ENCODE results near the gene ATG13. TPM values are rescaled to one million over a fixed set of nuclear protein-coding genes. Genes with fewer than 3 reads are reported as not detected.

The ATG13 gene
- polyA plus RNA-seq, 2 donors = 20.0 to 26.5 TPM

- no peak overlapping the region for H3K27ac ChIP-seq (ENCODE audit: low read depth in 2 of 2, low read length in 1 of 2)
- no peaks in the 10 kb centered on the region for H3K36me3 ChIP-seq (ENCODE audit: control insufficient read depth in 2 of 2, insufficient read depth in 2 of 2, low read length in 1 of 2)
- no peaks in the 10 kb centered on the region for H3K27me3 ChIP-seq (ENCODE audit: control insufficient read depth in 1 of 2, insufficient read depth in 2 of 2, low read length in 2 of 2)
- no peak overlapping the region for H3K4me3 ChIP-seq (ENCODE audit: low read depth in 1 of 2, low read length in 2 of 2)
- WGBS, 2 donors = 80 to 84% methylated on average over 11 of the region's 11 CpGs
- no peaks in the 10 kb centered on the region for H3K9me3 ChIP-seq (ENCODE audit: control insufficient read depth in 2 of 2, insufficient read depth in 1 of 2, low read depth in 1 of 2, low read length in 1 of 2)
- H3K4me1 ChIP-seq (ENCODE audit: control insufficient read depth in 2 of 2, insufficient read depth in 2 of 2, low read length in 1 of 2) = no peaks in the 10 kb centered on the region
These were observed 101.0 kb downstream of the ATG13 start for GRCh38 chr11:46718155-46719019.

GRCh38 chr11:46719048-46719542 is 101.7 kb downstream of the ATG13 start, which contains the start of gene F2:
Gene F2 (plus strand): TSS chr11:46719213. CDS start chr11:46719236, 23 bp downstream.
- no peaks in the 10 kb centered on the region for H3K9me3 ChIP-seq (ENCODE audit: control insufficient read depth in 2 of 2, insufficient read depth in 1 of 2, low read depth in 1 of 2, low read length in 1 of 2)
- no peaks in the 10 kb centered on the region for H3K27me3 ChIP-seq (ENCODE audit: control insufficient read depth in 1 of 2, insufficient read depth in 2 of 2, low read length in 2 of 2)
- no peak within 1 kb of the TSS for H3K4me3 ChIP-seq (ENCODE audit: low read depth in 1 of 2, low read length in 2 of 2)
- no peaks in the 10 kb centered on the region for H3K36me3 ChIP-seq (ENCODE audit: control insufficient read depth in 2 of 2, insufficient read depth in 2 of 2, low read length in 1 of 2)
- H3K27ac ChIP-seq (ENCODE audit: low read depth in 2 of 2, low read length in 1 of 2) = no peak within 1 kb of the TSS
- 79 to 80% methylated on average over 7 of the region's 7 CpGs for WGBS, 2 donors
- no peaks in the 10 kb centered on the region for H3K4me1 ChIP-seq (ENCODE audit: control insufficient read depth in 2 of 2, insufficient read depth in 2 of 2, low read length in 1 of 2)

GRCh38 chr11:46719543-46720218 is 102.3 kb downstream of the ATG13 start:
- H3K27ac ChIP-seq (ENCODE audit: low read depth in 2 of 2, low read length in 1 of 2) = no peak overlapping the region
- H3K36me3 ChIP-seq (ENCODE audit: control insufficient read depth in 2 of 2, insufficient read depth in 2 of 2, low read length in 1 of 2) = no peaks in the 10 kb centered on the region
- 90 to 92% methylated on average over 25 of the region's 25 CpGs for WGBS, 2 donors
- no peaks in the 10 kb centered on the region for H3K4me1 ChIP-seq (ENCODE audit: control insufficient read depth in 2 of 2, insufficient read depth in 2 of 2, low read length in 1 of 2)
- H3K27me3 ChIP-seq (ENCODE audit: control insufficient read depth in 1 of 2, insufficient read depth in 2 of 2, low read length in 2 of 2) = no peaks in the 10 kb centered on the region
- no peaks in the 10 kb centered on the region for H3K9me3 ChIP-seq (ENCODE audit: control insufficient read depth in 2 of 2, insufficient read depth in 1 of 2, low read depth in 1 of 2, low read length in 1 of 2)
- H3K4me3 ChIP-seq (ENCODE audit: low read depth in 1 of 2, low read length in 2 of 2) = no peak overlapping the region

GRCh38 chr11:46721286-46721685 is 103.9 kb downstream of the ATG13 start:
- Histone ChIP-seq H3K27ac (ENCODE audit: low read depth in 2 of 2, low read length in 1 of 2) (no peak overlapping the region), H3K4me3 (ENCODE audit: low read depth in 1 of 2, low read length in 2 of 2) (no peak overlapping the region), H3K9me3 (ENCODE audit: control insufficient read depth in 2 of 2, insufficient read depth in 1 of 2, low read depth in 1 of 2, low read length in 1 of 2) (no peaks in the 10 kb centered on the region), H3K4me1 (ENCODE audit: control insufficient read depth in 2 of 2, insufficient read depth in 2 of 2, low read length in 1 of 2) (no peaks in the 10 kb centered on the region), H3K36me3 (ENCODE audit: control insufficient read depth in 2 of 2, insufficient read depth in 2 of 2, low read length in 1 of 2) (no peaks in the 10 kb centered on the region), H3K27me3 (ENCODE audit: control insufficient read depth in 1 of 2, insufficient read depth in 2 of 2, low read length in 2 of 2) (no peaks in the 10 kb centered on the region)
- WGBS, 2 donors = 81 to 82% methylated on average over 6 of the region's 6 CpGs

GRCh38 chr11:46722566-46723358 is 105.4 kb downstream of the ATG13 start:
- Histone ChIP-seq H3K9me3 (ENCODE audit: control insufficient read depth in 2 of 2, insufficient read depth in 1 of 2, low read depth in 1 of 2, low read length in 1 of 2) (no peaks in the 10 kb centered on the region), H3K36me3 (ENCODE audit: control insufficient read depth in 2 of 2, insufficient read depth in 2 of 2, low read length in 1 of 2) (no peaks in the 10 kb centered on the region), H3K27ac (ENCODE audit: low read depth in 2 of 2, low read length in 1 of 2) (no peak overlapping the region), H3K4me3 (ENCODE audit: low read depth in 1 of 2, low read length in 2 of 2) (no peak overlapping the region), H3K27me3 (ENCODE audit: control insufficient read depth in 1 of 2, insufficient read depth in 2 of 2, low read length in 2 of 2) (no peaks in the 10 kb centered on the region), H3K4me1 (ENCODE audit: control insufficient read depth in 2 of 2, insufficient read depth in 2 of 2, low read length in 1 of 2) (no peaks in the 10 kb centered on the region)
- 92 to 95% methylated on average over 11 of the region's 11 CpGs for WGBS, 2 donors

GRCh38 chr11:46723359-46723680 is 106.0 kb downstream of the ATG13 start:
- WGBS, 2 donors = 87 to 90% methylated on average over 8 of the region's 8 CpGs
- H3K4me1 ChIP-seq (ENCODE audit: control insufficient read depth in 2 of 2, insufficient read depth in 2 of 2, low read length in 1 of 2) = no peaks in the 10 kb centered on the region
- H3K27ac ChIP-seq (ENCODE audit: low read depth in 2 of 2, low read length in 1 of 2) = no peak overlapping the region
- H3K9me3 ChIP-seq (ENCODE audit: control insufficient read depth in 2 of 2, insufficient read depth in 1 of 2, low read depth in 1 of 2, low read length in 1 of 2) = no peaks in the 10 kb centered on the region
- no peaks in the 10 kb centered on the region for H3K27me3 ChIP-seq (ENCODE audit: control insufficient read depth in 1 of 2, insufficient read depth in 2 of 2, low read length in 2 of 2)
- H3K4me3 ChIP-seq (ENCODE audit: low read depth in 1 of 2, low read length in 2 of 2) = no peak overlapping the region
- no peaks in the 10 kb centered on the region for H3K36me3 ChIP-seq (ENCODE audit: control insufficient read depth in 2 of 2, insufficient read depth in 2 of 2, low read length in 1 of 2)

- Histone ChIP-seq H3K4me1 (ENCODE audit: control insufficient read depth in 2 of 2, insufficient read depth in 2 of 2, low read length in 1 of 2) (no peaks in the 10 kb centered on the region), H3K9me3 (ENCODE audit: control insufficient read depth in 2 of 2, insufficient read depth in 1 of 2, low read depth in 1 of 2, low read length in 1 of 2) (no peaks in the 10 kb centered on the region), H3K27ac (ENCODE audit: low read depth in 2 of 2, low read length in 1 of 2) (no peak overlapping the region), H3K36me3 (ENCODE audit: control insufficient read depth in 2 of 2, insufficient read depth in 2 of 2, low read length in 1 of 2) (no peaks in the 10 kb centered on the region), H3K27me3 (ENCODE audit: control insufficient read depth in 1 of 2, insufficient read depth in 2 of 2, low read length in 2 of 2) (no peaks in the 10 kb centered on the region), H3K4me3 (ENCODE audit: low read depth in 1 of 2, low read length in 2 of 2) (no peak overlapping the region)
- 60 to 63% methylated on average over 8 of the region's 8 CpGs for WGBS, 2 donors
These were observed 106.7 kb downstream of the ATG13 start for GRCh38 chr11:46724088-46724487.

Other genes with a start within 250 kb of the ATG13 start
- gene MDK, start 235.9 kb upstream of the ATG13 start, polyA plus RNA-seq = 10 to 100 TPM; 19.9 to 24.3 TPM
- under 1 TPM in 1 of 2 donors, not detected in 1; 0.02 TPM for gene CHRM4, start 225.8 kb upstream of the ATG13 start, polyA plus RNA-seq
- gene AMBRA1, start 23.5 kb upstream of the ATG13 start, polyA plus RNA-seq = 10 to 100 TPM in 1 of 2 donors, 1 to 10 TPM in 1; 9.0 to 11.2 TPM
- 1 to 10 TPM; 1.7 to 2.8 TPM for gene HARBI1, start 326 bp upstream of the ATG13 start, polyA plus RNA-seq
- gene ARHGAP1, start 83.1 kb downstream of the ATG13 start, polyA plus RNA-seq = 10 to 100 TPM; 27.3 to 33.8 TPM
- 1 to 10 TPM; 7.8 to 8.1 TPM for gene ZNF408, start 83.5 kb downstream of the ATG13 start, polyA plus RNA-seq
- gene F2, start 101.7 kb downstream of the ATG13 start, polyA plus RNA-seq = under 1 TPM in 1 of 2 donors, not detected in 1; 0.04 TPM
- 10 to 100 TPM in 1 of 2 donors, 1 to 10 TPM in 1; 5.0 to 13.4 TPM for gene CKAP5, start 228.7 kb downstream of the ATG13 start, polyA plus RNA-seq

Measured in esophagus (tissue), 2 donors.